ENCODE measurements around the gene SOX2.
A peak's percentile ranks its signal among the peaks of the same experiment; 100 is the strongest.

The SOX2 gene

DNA sequence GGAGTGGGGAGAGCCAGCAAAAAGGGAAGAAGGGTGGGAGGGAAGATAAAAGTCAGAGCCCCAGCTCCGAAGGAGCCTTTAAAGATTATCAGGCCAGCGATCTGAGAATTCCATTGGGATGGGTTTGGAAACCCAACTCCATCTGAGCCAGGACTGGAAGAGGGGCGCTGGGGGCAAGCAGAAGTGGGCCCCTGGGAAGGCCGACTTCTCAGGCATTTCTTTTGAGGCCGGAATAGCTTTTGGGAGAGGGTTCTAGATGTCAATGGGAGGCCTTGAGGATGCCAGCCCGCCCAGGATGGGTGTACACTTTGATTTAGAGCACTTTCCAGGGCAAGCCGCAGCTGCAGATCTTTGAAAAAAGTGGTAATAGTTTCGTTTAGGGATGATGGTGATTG, 6.6 kb upstream of the SOX2 start:
- DNase-seq = no peak

DNA sequence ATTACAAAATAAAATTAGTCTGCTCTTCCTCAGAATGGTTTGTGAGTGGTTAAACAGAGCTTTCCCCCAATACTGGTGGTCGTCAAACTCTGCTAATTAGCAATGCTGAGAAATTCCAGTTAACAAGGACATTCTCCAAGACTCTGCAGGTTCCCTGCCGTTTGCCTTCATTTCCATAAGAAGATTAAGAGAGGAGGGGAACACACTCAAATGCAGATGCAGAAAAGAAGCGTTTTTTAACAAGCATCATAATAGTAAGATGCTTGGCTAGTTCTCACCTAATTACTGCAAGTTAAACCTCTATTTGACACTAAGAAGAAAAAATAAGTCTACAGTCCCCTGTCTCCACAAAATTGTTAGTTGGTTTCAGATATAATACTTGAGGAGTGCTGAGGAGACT, 3.7 kb upstream of the SOX2 start:
- DNase-seq = no peak

DNA sequence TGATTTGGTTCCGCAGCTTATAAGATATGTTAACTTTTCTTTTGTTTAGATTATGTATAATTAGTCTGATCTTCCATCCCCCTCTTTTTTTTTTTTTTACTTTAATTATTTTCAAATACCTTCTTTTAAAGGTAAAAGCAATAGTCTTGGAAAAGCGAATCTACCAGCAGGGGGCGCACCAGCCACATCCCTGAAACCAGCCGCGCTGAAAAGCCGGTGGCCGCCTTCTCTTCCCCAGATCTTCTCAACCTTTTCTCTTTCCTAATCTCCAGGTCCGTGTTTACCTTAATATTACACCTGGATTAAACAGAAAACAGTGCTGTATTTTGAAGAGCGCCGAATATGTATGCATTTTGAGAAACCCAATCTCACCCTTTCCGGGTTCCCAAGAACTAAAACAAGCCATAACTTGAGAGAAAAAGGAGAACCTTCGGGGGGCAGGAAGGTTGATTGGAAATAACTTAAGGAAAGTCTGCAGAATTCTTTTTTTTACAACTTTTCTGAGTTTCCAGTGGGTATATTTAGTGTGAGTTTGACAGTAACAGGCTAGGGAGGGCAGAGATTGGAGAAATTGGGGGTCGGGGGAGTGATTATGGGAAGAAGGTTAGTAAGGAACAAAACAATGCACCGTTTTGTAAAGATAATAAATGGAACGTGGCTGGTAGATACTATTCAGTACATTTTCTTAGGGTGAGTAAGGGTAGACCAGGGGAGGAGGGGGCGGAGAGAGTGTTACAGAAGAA, 2.0 kb upstream of the SOX2 start:
- peak; percentile 66 for DNase-seq

DNA sequence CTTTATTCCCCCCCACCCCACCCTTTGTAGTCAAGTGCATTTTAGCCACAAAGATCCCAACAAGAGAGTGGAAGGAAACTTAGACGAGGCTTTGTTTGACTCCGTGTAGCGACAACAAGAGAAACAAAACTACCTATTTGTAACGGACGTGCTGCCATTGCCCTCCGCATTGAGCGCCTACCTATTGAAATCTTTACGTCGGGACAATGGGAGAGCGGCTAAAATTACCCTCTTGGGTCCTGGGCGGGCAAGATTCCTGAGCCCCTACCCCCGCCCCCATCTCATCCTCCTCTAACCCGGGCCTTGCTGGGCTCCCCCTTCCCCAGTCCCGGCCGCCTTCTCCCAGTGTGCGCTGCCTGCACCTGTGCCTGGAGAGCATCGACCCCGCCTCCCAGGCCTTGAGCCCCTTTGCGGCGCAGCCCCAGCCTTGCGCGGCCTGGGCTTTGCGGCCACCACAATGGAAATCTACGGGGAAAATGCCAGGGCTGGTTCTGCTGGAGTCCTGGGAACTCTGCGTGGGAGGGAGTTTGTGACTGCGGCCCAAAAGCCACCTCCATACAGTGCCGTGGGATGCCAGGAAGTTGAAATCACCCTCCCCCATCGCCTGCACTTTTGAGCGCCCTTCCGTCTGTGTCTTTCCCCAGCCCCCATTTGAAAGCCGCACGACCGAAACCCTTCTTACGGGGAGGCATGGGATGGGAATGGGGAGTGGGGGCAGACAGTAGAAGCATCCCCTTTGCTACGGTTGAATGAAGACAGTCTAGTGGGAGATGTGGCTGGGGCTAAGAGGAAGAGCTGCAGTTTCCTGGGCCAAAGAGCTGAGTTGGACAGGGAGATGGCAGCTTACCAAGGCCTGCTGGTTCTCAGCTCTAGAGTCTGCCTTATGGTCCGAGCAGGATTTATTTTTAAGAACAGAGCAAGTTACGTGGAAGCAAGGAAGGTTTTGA, 1.1 kb upstream of the SOX2 start:
- no peak for DNase-seq

DNA sequence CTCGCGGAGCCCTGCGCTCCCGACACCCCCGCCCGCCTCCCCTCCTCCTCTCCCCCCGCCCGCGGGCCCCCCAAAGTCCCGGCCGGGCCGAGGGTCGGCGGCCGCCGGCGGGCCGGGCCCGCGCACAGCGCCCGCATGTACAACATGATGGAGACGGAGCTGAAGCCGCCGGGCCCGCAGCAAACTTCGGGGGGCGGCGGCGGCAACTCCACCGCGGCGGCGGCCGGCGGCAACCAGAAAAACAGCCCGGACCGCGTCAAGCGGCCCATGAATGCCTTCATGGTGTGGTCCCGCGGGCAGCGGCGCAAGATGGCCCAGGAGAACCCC, 464 bp downstream of the SOX2 start:
- DNase-seq = no peak

DNA sequence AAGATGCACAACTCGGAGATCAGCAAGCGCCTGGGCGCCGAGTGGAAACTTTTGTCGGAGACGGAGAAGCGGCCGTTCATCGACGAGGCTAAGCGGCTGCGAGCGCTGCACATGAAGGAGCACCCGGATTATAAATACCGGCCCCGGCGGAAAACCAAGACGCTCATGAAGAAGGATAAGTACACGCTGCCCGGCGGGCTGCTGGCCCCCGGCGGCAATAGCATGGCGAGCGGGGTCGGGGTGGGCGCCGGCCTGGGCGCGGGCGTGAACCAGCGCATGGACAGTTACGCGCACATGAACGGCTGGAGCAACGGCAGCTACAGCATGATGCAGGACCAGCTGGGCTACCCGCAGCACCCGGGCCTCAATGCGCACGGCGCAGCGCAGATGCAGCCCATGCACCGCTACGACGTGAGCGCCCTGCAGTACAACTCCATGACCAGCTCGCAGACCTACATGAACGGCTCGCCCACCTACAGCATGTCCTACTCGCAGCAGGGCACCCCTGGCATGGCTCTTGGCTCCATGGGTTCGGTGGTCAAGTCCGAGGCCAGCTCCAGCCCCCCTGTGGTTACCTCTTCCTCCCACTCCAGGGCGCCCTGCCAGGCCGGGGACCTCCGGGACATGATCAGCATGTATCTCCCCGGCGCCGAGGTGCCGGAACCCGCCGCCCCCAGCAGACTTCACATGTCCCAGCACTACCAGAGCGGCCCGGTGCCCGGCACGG, 991 bp downstream of the SOX2 start:
- no peak for DNase-seq

DNA sequence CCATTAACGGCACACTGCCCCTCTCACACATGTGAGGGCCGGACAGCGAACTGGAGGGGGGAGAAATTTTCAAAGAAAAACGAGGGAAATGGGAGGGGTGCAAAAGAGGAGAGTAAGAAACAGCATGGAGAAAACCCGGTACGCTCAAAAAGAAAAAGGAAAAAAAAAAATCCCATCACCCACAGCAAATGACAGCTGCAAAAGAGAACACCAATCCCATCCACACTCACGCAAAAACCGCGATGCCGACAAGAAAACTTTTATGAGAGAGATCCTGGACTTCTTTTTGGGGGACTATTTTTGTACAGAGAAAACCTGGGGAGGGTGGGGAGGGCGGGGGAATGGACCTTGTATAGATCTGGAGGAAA, 1.5 kb downstream of the SOX2 start:
- DNase-seq = no peak

DNA sequence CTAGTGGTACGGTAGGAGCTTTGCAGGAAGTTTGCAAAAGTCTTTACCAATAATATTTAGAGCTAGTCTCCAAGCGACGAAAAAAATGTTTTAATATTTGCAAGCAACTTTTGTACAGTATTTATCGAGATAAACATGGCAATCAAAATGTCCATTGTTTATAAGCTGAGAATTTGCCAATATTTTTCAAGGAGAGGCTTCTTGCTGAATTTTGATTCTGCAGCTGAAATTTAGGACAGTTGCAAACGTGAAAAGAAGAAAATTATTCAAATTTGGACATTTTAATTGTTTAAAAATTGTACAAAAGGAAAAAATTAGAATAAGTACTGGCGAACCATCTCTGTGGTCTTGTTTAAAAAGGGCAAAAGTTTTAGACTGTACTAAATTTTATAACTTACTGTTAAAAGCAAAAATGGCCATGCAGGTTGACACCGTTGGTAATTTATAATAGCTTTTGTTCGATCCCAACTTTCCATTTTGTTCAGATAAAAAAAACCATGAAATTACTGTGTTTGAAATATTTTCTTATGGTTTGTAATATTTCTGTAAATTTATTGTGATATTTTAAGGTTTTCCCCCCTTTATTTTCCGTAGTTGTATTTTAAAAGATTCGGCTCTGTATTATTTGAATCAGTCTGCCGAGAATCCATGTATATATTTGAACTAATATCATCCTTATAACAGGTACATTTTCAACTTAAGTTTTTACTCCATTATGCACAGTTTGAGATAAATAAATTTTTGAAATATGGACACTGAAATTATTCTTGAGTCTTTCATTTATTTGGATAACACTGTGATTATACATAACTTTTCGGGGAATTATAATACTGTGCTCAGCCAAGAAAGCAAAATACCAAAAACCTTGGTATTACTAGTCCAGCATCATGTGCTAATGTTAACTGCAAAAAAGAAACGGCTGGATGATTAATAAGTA, 2.2 kb downstream of the SOX2 start:
- no peak for DNase-seq

DNA sequence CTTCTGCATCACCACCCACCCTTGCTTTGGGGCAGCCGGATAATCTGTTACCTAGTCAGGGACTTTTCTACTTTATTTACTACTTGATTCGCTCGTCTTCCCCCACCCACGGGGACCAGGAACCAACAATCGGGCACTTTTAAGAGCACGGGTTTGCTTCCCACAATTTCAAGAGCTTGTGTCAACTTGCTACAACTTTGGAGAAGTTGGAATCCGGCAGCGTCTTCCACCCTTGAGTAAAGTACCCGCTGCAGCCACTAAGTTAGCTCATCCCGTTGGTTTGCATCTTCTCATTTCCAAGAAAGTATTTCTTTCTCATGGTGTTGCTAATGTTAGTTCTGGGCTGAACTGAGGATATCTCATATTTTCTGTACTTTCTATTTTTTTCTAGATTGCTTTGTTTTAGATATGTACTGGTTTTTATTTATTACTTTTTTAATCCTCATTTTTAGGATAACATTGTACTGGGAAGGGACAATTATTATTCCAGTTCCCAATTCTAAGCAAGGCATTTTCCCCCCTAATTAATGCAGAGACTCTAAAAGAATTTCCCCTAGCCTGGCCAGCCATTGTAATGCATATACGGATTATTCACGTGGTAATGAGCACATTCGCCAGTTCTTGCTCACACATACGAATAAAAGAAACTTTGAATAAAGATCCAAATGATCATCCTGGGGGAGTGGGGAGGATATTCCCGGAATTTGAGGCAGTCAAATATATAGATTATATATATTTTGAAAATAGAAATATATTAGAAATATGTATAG, 4.0 kb downstream of the SOX2 start:
- no peak for DNase-seq

DNA sequence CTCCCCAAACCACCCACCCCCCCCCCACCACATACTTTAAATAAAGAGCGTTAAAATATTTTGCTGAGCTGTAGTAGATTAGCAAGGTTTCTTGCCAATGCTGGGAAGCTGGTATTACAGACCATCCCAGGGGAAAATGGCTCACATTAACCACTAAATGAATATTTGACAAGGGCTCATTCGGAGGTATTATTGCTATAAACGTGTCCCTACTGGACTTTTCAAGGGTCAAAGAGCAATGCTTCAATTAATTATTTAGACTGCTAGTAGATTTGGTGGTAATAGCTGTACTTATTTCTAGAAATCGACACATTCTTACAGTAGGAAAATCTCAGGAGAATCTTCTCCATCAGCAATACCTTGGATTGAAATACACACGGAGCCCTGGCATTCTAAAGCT, 5.2 kb downstream of the SOX2 start:
- DNase-seq = no peak

DNA sequence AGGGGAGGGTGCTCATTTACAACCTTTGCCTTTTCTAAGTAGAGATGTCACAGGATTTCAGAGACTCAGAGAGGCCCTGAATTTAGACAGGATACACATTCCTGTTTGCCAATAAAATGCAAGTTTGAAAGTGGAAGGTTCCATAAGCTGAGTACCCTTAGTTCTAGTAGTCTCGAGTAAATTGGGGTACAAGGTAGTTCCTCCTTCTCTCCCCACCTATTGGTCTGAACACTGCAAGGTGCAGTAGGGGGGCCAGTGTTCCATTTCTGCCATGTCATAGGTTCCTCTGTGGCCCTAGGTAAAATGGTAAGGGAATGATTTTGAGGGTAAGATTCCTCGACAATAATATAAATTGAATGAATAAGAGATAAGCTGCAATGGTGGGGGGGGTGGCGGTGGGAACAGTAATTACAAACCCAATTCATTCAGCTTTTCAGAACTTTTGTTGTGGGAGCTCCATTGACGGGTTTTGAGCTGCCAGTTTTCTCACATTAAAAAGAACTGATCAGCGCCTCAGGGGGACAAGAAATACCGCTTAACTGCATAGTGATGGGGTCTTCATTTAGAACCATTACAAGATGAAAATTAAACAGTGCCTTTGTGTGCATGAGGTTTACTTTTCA, 5.9 kb downstream of the SOX2 start:
- no peak for DNase-seq

DNA sequence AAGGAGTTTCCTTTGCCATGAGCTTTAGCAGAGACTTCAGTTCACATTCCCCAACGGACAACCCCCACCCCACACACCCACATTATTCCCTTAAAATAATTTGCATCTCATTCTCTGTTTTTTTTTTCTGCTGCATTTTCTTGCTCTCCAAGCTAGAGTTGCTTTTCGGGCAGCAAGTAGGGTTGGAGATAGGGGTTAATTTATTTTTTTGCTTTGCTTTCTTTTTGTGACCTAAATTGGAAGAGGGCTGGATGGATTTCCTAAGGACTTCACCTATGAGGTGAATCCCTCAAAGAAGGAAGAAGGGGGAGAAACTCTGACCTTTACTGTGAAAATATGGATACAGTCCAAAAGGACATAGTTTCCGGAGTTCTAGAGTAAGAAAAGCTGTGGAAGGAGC, 6.6 kb downstream of the SOX2 start:
- DNase-seq = no peak

DNA sequence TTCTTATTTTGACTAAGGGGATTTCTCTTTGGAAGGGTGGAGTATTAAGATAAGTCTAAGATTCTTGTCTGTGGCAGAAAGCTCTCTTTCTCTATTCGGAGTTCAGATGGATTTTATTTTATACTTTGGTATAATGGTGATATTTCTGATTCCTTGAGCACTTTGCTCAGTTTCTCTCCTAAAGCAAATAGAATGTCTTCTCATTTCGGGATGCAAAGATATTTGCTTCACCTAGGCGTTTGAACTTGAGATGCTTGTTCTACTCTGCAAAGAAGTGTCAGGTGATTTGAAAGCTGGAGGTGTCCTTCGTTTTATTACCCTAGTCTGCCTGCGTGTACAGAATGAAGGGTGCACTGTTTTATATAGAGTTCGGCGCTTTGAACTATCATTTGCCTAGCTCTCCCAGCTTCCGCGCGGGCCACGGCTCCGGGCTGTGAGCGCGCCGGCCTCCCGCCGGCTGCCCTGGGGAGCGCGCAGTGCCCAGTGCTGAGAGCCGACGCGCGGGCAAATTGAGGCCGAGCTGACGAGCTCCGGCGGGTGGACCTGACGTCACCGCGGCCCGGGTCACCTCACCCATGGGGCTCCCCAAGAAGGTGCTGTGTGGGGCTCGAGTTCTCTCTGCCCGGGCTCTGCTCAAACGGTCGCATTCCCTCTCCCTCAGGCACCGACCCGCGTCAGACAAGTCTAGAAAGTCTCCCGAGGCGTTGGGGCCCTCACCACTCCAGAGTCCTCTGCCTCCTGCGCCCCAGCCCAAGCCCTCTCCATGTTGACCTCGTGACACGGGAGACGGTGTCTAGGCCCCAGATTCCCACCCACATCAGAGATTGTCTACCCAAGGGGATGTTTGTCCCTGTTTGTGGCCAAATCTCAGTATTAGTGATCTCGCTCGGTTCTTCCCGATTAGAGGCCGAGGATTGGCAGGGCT, 7.5 kb downstream of the SOX2 start:
- no peak for DNase-seq

DNA sequence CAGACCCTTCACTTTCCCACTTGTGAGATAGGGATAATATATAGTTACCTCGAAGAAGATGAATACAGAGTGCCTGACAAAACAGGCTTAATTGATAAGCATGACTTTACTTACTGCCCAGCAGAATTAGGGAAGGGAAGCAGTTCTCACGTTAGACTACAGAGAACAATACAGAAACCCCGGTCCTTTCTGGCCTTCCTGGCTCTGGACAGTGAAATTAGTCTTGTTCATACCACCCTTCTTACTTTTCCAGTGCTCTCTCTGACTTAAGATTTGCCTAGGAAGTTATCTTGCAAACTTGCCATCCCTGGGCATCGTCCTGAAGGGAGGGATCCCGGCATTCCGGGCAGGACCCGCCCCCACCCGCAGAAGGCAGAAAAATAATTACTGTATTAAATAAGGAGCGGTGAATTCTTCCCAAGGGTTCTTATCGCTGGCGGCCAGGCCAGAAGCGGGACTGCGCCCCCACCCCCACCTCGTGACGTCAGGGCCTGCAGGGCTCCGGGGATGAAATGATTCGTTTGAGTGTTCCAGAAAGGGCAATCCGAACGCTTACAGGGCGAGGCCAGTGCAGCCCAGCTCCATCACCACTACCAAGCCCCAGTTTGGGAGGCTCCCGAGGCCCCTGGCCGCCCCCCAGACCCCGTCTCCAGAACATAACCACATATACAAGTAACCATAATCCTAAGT, 8.4 kb downstream of the SOX2 start:
- no peak for DNase-seq

DNA sequence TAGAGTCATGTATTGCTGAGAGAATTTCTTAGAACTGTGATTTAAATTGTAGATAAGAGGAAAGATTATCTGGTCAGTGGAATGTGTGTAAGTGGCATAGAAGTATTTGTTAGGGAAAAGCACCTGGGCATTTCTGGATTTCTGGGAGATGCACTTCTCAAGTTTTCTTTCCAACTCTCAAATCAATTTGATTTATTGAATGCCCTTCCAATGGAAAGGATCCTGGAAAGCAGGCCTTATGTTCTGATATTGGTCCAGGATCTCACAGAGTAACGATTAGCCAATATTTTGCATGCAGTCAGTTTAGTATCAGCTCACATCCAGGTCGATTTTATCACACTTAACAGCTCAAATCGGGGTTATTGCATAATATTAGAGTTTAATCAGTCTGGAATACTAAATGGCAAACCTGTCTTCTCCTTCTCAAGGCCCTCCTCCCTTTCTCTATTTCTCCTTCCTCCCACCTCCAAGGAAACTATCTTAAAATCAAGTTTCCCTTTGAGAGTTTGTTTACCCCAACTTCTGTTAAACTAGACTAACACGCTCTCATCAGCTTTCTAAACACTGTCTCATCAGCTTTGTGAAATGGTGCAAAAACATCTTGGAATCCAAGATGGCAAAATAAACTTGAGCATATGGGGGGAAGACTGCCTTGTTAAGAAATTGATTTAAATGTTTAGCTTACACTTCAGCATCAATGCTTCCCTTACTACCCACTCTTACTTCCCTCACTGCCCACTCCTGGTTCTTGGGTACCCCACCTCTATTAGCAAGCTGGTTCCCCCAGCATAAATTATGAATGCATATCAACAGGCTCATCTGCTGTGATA, 9.5 kb downstream of the SOX2 start:
- no peak for DNase-seq

DNA sequence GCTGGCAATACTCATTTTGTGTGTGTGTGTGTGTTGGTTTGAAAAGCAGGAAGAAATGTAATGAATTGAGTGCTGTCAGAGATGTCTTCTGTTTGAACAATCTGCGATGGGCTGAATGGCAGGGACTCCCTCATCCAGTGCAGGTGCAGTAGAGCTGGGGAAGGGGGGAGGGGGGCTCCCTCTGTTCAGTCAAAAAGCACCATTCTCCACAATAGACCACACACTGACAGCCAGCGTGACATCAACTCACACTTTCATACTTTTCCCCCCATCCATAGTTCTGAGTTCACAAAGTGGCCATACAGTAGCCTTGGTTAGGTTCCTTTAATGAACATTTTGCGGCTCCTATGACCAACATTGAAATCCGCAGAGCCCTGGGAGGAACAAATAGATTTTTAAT, 10.4 kb downstream of the SOX2 start:
- DNase-seq = no peak

DNA sequence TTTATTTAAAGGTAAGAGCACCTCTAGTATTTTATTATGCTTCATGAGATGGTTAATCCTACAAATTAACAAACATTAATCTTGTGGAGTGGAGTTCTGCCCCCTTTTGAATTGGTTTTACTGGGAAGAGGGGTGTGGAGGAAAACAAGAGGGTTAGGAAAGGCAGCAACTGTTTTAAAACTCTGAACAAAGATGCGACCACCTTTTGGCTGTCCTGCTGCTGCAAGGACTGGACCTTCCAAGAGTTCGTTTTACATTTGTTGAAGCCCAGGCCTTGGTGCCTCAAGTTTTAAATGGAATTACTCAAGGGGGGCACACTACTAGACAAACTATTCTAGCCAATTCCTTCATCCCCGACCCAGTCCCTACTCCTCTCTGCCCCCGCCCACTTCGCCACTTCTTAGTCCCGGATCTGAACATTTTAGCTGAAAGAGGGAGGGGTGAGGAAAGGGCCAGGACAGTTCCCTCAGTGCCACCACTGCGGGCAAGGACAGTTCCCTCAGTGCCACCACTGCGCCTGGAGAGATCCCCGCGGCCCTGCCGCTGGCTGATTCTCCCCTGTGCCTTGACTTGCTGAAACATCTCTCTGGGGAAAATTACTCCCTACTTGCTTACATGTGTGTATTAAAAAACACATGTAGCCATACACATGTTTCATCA, 11.2 kb downstream of the SOX2 start:
- no peak for DNase-seq

DNA sequence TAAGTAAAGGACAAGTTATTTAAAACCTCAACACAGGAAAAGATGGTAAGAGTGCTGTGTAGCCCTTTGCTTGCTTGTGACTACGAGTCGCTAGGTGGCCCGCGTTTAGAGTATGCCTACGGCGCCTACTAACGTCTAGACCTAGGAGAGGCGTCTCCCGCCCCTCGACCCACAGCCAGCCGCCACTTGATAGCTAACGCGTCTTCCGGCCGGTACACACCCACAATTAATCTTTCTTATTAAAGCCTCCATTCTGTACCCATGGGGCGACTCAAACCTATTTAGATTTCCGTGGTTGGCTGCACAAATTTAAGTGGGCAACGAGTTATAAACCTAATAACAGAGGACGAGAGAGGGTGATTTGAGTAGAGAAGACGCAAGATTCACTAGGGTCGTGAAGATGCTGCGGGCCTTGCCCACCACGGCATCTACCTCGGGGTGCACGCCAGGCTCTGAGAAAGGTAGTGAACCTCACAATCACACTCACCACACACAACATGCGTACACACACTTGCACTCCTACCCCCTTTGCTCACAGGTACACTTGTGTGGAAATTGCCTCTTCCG, 12.0 kb downstream of the SOX2 start:
- no peak for DNase-seq
